GM18502 (cell line): ENCODE measurements around the gene CHRNA10.

Experiments
- ATAC-seq: cut with Tn5 transposase; IDR thresholded peaks from one replicate; pipeline ENCODE4 v1.9.1; 2021; ENCODE audit warnings: mild to moderate bottlenecking; ENCODE audit not compliant: unreplicated experiment, poor library complexity

The CHRNA10 gene, protein sequence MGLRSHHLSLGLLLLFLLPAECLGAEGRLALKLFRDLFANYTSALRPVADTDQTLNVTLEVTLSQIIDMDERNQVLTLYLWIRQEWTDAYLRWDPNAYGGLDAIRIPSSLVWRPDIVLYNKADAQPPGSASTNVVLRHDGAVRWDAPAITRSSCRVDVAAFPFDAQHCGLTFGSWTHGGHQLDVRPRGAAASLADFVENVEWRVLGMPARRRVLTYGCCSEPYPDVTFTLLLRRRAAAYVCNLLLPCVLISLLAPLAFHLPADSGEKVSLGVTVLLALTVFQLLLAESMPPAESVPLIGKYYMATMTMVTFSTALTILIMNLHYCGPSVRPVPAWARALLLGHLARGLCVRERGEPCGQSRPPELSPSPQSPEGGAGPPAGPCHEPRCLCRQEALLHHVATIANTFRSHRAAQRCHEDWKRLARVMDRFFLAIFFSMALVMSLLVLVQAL

DNA sequence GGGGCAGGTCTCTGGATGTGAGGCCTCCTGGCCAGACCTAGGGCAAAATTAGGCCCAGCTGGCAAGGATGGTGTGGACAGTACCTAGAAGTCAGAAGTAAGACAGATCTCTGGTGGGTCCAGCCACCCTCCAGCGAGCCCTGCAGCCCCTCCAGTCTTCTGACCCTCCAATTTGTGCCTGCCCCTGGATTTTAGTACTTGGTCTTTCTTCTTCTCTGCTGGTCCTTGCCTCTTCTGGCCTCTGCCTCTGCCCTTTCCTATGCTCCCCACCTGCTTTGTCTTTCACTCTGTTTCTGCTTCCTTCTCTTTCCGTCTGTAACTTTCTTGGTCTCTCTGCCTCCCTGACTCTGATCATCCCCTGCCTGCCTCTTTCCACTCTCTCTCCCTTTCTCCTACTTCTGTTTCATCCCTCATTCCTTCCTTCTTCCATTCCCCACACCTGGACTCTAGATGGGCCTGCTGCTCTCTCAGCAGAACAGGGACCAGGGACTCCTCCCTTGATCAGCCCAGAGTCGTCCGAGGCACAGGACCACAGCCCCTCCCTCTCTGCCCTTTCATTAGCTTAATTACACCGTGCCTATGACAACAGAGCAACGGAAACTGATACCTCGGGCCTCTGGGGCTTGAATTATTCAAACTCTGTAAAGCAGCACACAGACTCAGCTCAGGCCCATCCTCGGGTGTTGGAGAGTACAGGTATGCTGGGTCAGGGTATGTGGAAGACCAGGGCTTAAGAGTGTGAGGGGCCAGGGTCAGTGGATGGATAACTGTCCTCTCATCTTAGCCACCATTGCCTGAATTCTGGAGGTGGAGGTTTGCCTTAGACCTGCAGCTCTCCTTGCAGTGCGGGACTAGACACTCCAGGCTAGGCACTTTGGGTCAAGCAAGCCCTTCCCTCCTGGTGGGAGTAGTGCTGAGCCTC, at the start of gene CHRNA10:
Gene CHRNA10, minus strand, starts transcription at position 51 of the 921 bp plus-strand sequence. CDS start 72 bp downstream, outside the sequence.
- no peak for ATAC-seq

GRCh38 chr11:3712274-3712673, 41.1 kb upstream of the CHRNA10 start:
- ATAC-seq = no peak

DNA sequence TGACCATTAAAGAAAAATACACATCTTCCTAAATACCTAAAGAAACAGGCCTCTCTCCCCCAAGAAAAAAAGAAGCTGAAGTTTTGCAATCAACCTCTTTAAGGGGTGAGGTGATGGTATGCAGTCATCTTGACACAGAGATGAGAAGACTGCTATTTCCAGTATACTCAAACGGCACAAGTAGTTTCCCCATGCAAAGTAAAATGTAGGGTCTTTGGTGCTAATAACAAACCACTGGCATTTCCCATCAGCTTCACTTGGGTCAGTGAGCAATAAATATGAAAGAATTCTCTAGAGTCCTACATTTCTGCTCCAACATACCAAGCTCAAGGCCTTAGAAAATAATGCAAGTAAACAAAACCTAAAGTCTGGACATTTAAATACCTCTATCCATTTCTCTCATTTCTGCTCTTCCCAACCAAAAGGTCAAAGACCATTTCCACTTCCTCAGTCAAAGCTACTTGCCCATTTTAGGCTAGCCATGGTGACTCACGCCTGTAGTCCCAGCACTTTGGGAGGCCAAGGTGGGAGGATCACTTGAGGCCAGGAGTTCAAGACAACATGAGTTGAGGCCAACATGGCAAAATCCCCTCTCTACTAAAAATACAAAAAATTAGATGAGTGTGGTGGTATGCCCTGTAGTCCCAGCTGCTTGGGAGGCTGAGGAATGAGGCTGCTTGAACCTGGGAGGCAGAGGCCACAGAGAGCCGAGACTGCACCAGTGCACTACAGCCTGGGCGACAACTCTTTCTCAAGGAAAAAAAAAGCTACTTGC, 39.5 kb upstream of the CHRNA10 start:
- no peak for ATAC-seq

DNA sequence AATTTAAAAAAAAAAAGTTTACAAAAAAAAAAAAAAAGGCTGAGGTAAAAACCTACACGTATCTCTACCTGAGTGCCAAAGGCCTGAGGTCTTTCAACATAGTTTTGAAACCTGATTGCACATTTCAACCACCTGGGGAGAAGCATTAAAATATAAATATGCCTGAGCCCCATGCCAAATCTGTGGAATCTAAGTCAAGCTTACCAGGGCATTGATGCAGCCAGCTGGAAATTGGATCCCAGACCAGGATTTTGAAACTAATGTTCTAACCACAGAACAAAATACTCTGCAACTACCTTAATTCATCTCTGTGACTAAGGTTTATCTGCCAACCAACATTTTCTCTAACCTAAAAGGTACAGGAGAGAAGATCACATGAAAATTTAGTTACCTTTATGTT, 38.8 kb upstream of the CHRNA10 start:
- no peak for ATAC-seq

- ATAC-seq = no peak
Measured at GRCh38 chr11:3707176-3707575, 36.0 kb upstream of the CHRNA10 start.

DNA sequence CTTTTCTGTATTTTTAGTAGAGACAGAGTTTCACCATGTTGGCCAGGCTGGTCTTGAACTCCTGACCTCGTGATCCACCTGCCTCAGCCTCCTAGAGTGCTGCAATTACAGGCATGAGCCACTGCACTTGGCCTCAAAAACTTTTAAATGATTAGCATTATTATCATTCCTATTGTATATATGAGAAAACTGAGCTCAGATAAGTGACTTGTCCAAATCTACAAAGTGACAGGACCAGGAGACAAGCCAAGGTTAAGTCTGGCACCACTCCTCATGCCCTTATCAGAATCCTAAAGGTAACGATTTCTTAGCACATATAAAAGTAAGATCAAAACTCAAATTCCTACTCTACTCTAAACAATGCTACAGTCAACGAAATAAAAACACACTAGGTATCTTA, 32.2 kb upstream of the CHRNA10 start:
- no peak for ATAC-seq

GRCh38 chr11:3700910-3701309, 29.7 kb upstream of the CHRNA10 start:
- ATAC-seq = no peak

GRCh38 chr11:3700410-3700809, 29.2 kb upstream of the CHRNA10 start:
- no peak for ATAC-seq

DNA sequence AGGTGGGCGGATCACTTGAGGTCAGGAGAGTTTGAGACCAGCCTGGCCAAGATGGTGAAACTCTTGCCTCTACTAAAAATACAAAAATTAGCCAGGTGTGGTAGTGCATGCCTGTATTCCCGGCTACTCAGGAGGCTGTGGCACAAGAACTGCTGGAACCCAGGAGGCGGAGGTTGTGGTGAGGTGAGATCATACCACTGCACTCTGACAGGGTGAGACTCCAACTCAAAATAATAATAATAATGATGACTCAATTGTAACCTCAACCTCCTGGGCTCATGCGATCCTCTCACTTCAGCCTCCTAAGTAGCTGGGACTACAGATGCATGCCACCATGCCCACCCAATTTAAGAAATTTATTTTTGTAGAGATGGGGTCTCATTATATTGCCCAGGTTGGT, 15.6 kb upstream of the CHRNA10 start:
- no peak for ATAC-seq

DNA sequence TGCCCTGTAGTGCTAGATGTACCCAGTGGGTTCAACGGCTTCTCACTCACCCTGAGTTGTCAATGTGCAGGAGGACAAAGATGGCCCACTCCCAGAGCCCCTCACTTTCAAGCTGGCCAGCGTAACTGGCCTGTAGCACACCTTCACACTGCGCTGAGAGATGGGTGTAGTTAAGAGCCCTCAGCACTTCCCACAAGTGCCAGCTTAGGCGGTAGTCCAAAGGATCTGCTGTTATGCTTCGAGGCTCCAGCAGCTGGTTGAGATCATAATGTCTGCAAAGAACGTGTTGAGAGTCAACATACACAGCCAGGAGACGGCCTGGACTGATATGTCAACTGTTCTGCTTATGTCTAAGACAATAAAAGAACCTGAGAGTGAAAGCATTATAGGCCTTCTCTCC, 14.7 kb upstream of the CHRNA10 start:
- no peak for ATAC-seq

GRCh38 chr11:3684819-3685172, 13.6 kb upstream of the CHRNA10 start:
- ATAC-seq = no peak

DNA sequence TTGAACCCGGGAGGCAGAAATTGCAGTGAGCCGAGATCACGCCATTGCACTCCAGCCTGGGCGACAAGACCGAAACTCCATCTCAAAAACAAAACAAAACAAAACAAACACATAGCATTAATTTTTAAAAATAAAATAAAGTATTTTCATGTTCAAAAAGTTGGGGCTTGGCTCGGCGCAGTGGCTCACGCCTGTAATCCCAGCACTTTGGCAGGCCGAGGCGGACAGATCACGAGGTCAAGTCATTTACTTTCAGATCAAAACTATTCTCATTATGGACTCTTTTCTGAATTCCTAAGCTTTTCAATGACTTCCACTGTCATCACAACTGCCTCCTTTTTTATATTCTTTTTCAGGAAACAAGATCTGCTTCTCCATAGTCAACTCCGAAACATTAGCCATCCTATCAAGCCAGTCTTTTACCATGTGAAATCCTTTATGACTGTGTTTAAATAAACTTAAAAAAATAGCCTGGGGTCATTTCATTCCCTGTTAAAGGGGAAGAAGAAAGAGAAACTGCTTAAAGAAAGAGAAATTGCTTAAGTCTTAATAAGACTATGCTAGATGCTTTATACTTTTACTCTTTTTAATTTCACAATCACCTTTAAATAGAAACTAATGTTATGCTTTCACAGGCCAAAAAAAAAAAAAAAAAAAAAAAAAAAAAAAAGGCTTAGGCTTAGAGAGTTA, 13.1 kb upstream of the CHRNA10 start:
- ATAC-seq = no peak

DNA sequence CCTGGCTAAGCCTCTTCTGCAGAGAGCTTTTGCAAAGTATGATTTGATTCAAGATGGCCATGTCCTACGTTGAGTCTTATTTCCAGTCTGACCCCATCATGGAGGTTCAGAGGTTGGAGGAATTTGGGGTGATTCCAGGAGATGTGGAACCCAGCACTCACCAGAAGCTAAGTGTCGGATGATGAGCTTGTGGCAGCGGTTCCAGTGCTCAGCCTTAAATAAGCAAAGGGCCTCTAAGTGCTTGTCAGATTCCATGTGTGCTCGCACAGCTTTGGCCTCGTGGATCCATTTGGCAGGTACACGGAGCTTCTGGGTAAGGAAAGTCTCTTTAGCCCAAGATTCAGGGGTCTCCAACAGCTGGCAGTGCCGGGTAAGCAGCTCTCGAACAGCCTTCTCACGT, 11.9 kb upstream of the CHRNA10 start:
- ATAC-seq = no peak

- no peak for ATAC-seq
Measured at GRCh38 chr11:3679077-3679476, 7.9 kb upstream of the CHRNA10 start.

- no peak for ATAC-seq
Measured at GRCh38 chr11:3675971-3676370, 4.8 kb upstream of the CHRNA10 start.

DNA sequence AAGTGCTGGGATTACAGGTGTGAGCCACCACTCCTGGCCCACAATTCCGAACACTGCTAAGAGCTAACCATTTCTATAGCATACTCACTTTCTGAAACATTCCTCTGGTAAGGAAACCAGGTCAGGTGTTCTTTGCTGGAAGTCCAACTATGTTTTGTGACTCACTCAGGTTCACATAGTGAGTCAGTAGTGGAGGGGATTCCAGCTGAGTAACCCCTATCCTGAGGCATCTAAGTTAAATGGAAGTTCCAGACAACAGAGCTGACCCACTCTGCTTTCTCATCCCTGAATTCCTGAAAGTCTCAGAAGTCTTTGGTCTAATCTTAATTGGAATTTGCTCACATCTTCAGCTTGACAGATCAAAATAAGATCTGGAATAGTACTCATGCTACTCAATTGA, 3.0 kb upstream of the CHRNA10 start:
- no peak for ATAC-seq

DNA sequence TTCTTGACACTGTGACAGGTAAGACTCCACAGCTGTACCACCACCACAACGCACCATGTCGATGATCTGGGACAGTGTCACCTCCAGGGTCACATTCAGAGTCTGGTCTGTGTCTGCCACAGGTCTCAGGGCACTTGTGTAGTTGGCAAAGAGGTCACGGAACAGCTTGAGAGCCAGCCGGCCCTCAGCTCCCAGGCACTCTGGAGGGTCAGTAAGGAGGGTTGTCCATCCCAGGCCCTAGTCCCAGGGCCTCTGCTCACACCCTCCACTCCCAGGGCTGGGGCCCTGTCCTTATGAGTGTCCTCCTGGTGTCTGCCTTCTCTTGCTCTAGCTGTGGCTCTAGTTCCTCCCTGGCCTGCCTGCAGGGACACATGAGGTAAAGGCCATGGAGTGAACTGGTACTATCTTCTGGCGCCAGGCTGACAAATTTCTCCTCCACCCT, 1.4 kb downstream of the CHRNA10 start:
- ATAC-seq = no peak

DNA sequence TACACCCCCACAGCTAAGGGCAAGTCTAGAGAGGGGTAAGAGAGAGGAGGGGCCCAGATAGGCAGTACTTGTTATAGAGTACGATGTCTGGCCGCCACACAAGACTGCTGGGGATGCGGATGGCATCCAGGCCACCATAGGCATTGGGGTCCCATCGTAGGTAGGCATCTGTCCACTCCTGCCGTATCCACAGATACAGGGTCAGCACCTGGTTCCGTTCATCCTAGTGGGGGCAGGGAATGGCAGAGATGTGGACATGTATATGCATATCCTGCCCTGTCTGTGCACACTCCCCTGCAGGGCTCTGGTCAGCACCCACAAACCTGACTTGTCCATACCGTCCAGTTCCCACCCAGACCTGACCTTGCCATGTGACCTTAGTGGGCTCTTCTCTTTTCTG, 2.1 kb downstream of the CHRNA10 start:
- no peak for ATAC-seq

GRCh38 chr11:3667149-3668035, 3.8 kb downstream of the CHRNA10 start:
- no peak for ATAC-seq
